A549 (cell line): ENCODE results near the gene DIS3L2. TPM values are rescaled to one million over a fixed set of nuclear protein-coding genes. Genes with fewer than 3 reads are reported as not detected.

Experiments
- ATAC-seq, 2 experiments: fragments of 200-7000 bp in 1 of 2; fragments of >200 bp in 1 of 2; cut with Nextera tagmentation in 1 of 2; cut with Tn5 transposase in 1 of 2; 3 replicates each; pipeline versions ENCODE4 v1.8.0 to v1.9.1; 2018 to 2020; ENCODE audit warnings: mild to moderate bottlenecking in 1 of 2, moderate library complexity in 1 of 2
- CTCF ChIA-PET: fragments of 300-600 bp; sonication (Branson Sonifier 250); formaldehyde crosslinking; extraction: SDS; loops from one replicate; lab custom pipeline; 2021; ENCODE audit warnings: antibody characterized with exemption, inconsistent platforms; lab: Yijun Ruan, JAX
- POLR2A ChIA-PET: fragments of 350-600 bp; formaldehyde crosslinking; extraction: SDS; loops from one replicate; lab custom pipeline; 2021; ENCODE audit warnings: antibody characterized with exemption, inconsistent platforms; lab: Yijun Ruan, JAX
- DNase-seq, 2 experiments: peaks; one replicate each; pipeline versions ENCODE4 v3.0.0 to v3.0.0-alpha.2; 2011 to 2016; ENCODE audit warnings: low read depth in 1 of 2, low spot score in 1 of 2
- FAIRE-seq: peaks from 2 replicates; lab custom pipeline; 2011; peaks lifted over from hg19 to GRCh38; lab: Jason Lieb, UNC
- H3K27ac ChIP-seq, 2 experiments: fragments of >200 bp; sonication (Bioruptor Twin); formaldehyde crosslinking; 3 replicates each; pipeline ENCODE4 v1.5.1; 2016 to 2017
- H3K4me1 ChIP-seq: fragments of >200 bp; sonication (Bioruptor Twin); formaldehyde crosslinking; 3 replicates; pipeline ENCODE4 v1.6.1; 2016
- H3K4me2 ChIP-seq: fragments of >200 bp; sonication (Bioruptor Twin); formaldehyde crosslinking; 3 replicates; pipeline ENCODE4 v1.6.1; 2016
- H3K4me3 ChIP-seq: fragments of >200 bp; sonication (Bioruptor Twin); formaldehyde crosslinking; 3 replicates; pipeline ENCODE4 v1.5.1; 2016
- H3K9me3 ChIP-seq: fragments of >200 bp; sonication (Bioruptor Twin); formaldehyde crosslinking; 3 replicates; pipeline ENCODE4 v1.6.1; 2016
- ATOH8 ChIP-seq: fragments of 250-450 bp; sonication (Bioruptor Pico); IDR thresholded peaks from 2 replicates; pipeline ENCODE4 v1.5.0; 2020; ENCODE audit warnings: low read depth, mild to moderate bottlenecking, moderate library complexity
- BCL3 ChIP-seq: fragments of >200 bp; sonication (Bioruptor Twin); formaldehyde crosslinking; IDR thresholded peaks from 3 replicates; pipeline ENCODE4 v1.6.1; 2016
- CBX2 ChIP-seq: fragments of 200-600 bp; sonication (generic); IDR thresholded peaks from 2 replicates; pipeline ENCODE4 v1.6.1; 2016; ENCODE audit warnings: low read depth, mild to moderate bottlenecking, borderline replicate concordance
- CBX8 ChIP-seq: fragments of 200-600 bp; sonication (generic); IDR thresholded peaks from 2 replicates; pipeline ENCODE4 v1.6.1; 2016
- CHD4 ChIP-seq: fragments of 200-600 bp; sonication (generic); IDR thresholded peaks from 2 replicates; pipeline ENCODE4 v1.6.1; 2016; ENCODE audit warnings: antibody characterized with exemption, mild to moderate bottlenecking, borderline replicate concordance
- CTCF ChIP-seq: fragments of >200 bp; sonication (Bioruptor Twin); formaldehyde crosslinking; IDR thresholded peaks from 3 replicates; pipeline ENCODE4 v1.5.1; 2016
- EHMT2 ChIP-seq: fragments of 200-600 bp; sonication (generic); IDR thresholded peaks from 2 replicates; pipeline ENCODE4 v1.6.1; 2016; ENCODE audit warnings: antibody characterized with exemption, low read depth, mild to moderate bottlenecking, moderate library complexity
- EP300 ChIP-seq, 2 experiments: fragments of >200 bp; sonication (Bioruptor Twin); formaldehyde crosslinking; IDR thresholded peaks; 2 replicates in 1 of 2; 3 replicates in 1 of 2; pipeline ENCODE4 v1.6.1; 2016 to 2017
- ESRRA ChIP-seq: fragments of 150-350 bp; IDR thresholded peaks from 2 replicates; pipeline ENCODE4 v1.6.1; 2014; ENCODE audit warnings: mild to moderate bottlenecking, low read length, borderline replicate concordance
- FOSB ChIP-seq: fragments of 250-450 bp; sonication (Bioruptor Pico); IDR thresholded peaks from 2 replicates; pipeline ENCODE4 v1.5.0; 2020; ENCODE audit warnings: mild to moderate bottlenecking, moderate library complexity
- FOXS1 ChIP-seq: fragments of 250-450 bp; sonication (Bioruptor Pico); IDR thresholded peaks from 2 replicates; pipeline ENCODE4 v1.5.0; 2020; ENCODE audit warnings: mild to moderate bottlenecking, moderate library complexity
- GATA3 ChIP-seq: IDR thresholded peaks from 2 replicates; pipeline ENCODE4 v1.6.1; 2012; ENCODE audit warnings: borderline replicate concordance
- HDAC2 ChIP-seq: fragments of 200-600 bp; sonication (generic); IDR thresholded peaks from 2 replicates; pipeline ENCODE4 v1.6.1; 2016
- HOXB13 ChIP-seq: fragments of 250-450 bp; sonication (Bioruptor Pico); IDR thresholded peaks from 2 replicates; pipeline ENCODE4 v1.5.0; 2020; ENCODE audit warnings: low read depth, mild to moderate bottlenecking, moderate library complexity
- KDM1A ChIP-seq: fragments of 200-600 bp; sonication (generic); IDR thresholded peaks from 2 replicates; pipeline ENCODE4 v1.6.1; 2016; ENCODE audit warnings: low read depth, mild to moderate bottlenecking
- MAZ ChIP-seq: fragments of 150-350 bp; IDR thresholded peaks from 2 replicates; pipeline ENCODE4 v1.6.1; 2014; ENCODE audit warnings: antibody characterized with exemption, low read depth, low read length, borderline replicate concordance
- POLR2AphosphoS2 ChIP-seq: conservative IDR thresholded peaks from 2 replicates; pipeline ENCODE4 v1.6.1; 2012; ENCODE audit warnings: low read length, improper control_type of control experiment, inconsistent platforms
- RNF2 ChIP-seq: fragments of 200-600 bp; sonication (generic); IDR thresholded peaks from 2 replicates; pipeline ENCODE4 v1.6.1; 2016; ENCODE audit warnings: low read depth, mild to moderate bottlenecking, antibody characterized with exemption, moderate library complexity, borderline replicate concordance
- SREBF2 ChIP-seq: fragments of 450-650 bp; IDR thresholded peaks from 2 replicates; pipeline ENCODE4 v1.6.1; 2014; ENCODE audit warnings: mild to moderate bottlenecking, moderate library complexity
- TP53 ChIP-seq: fragments of 250-450 bp; sonication (Bioruptor Pico); IDR thresholded peaks from 2 replicates; pipeline ENCODE4 v1.5.0; 2021; ENCODE audit warnings: mild to moderate bottlenecking, moderate library complexity
- ZC3H11A ChIP-seq: fragments of 450-650 bp; IDR thresholded peaks from 2 replicates; pipeline ENCODE4 v1.6.1; 2014; ENCODE audit warnings: antibody characterized with exemption, mild to moderate bottlenecking
- ZNF302 ChIP-seq: fragments of 250-450 bp; sonication (Bioruptor Pico); IDR thresholded peaks from 2 replicates; pipeline ENCODE4 v1.9.0; 2021; ENCODE audit warnings: inconsistent platforms, mild to moderate bottlenecking, moderate library complexity
- ZSCAN20 ChIP-seq: fragments of 250-450 bp; sonication (Bioruptor Pico); IDR thresholded peaks from 2 replicates; pipeline ENCODE4 v1.8.0; 2022; ENCODE audit warnings: mild to moderate bottlenecking, moderate library complexity
- WGBS: methylation state at CpG from one replicate; pipeline ENCODE4 v1.1.6; 2017; ENCODE audit errors: missing lambda C conversion rate; 5-methylcytosine and 5-hydroxymethylcytosine counted together
- polyA plus RNA-seq, 4 experiments: library from polyadenylated mRNA; depleted of rRNA in 3 of 4; stranded (reverse); fragments of >200 nt; fragmentation: RNase III in 1 of 4; extraction: RNeasy Plus Mini Kit Qiagen cat#74134 plus additional on column Dnase treatment in 1 of 4; gene quantifications; 2 replicates in 3 of 4; 3 replicates in 1 of 4; pipeline ENCODE4 v1.2.3, GENCODE V29; 2011 to 2017

DIS3L2 gene
- polyA plus RNA-seq, 2 of the 4 experiments (the other 2 are of a cell fraction) = 14.9 to 15.4 TPM

GRCh38 chr2:232240906-232241305 is 279.4 kb downstream of the DIS3L2 start:
- Histone ChIP-seq H3K4me1 (peaks cover 8% of the 10 kb centered on the region; the same call in 2 of the 3 replicates), H3K4me3 (no peak overlapping the region), H3K4me2 (no peak overlapping the region), H3K27ac (no peak overlapping the region), H3K9me3 (no peaks in the 10 kb centered on the region)
- DNase-seq (no peak), FAIRE-seq (no peak), ATAC-seq (no peak)
- ChIA-PET CTCF (interaction anchor here (1.9 kb wide), 1 partner anchor 10 kb away, joined by 7 read pairs; no protein-coding TSS in a partner anchor), POLR2A (no interaction called here)
- TF ChIP-seq HOXB13 (CRISPR knock-in tag) (no peak), CBX8 (no peak), ZNF302 (CRISPR knock-in tag) (no peak), POLR2AphosphoS2 (no peak), MAZ (no peak), SREBF2 (no peak), CHD4 (no peak), FOXS1 (CRISPR knock-in tag) (no peak), ATOH8 (CRISPR knock-in tag) (no peak), KDM1A (no peak)
- WGBS = 94% methylated on average over 10 of the region's 10 CpGs

- TF ChIP-seq HDAC2 = no peak
- no peak for TF ChIP-seq CTCF
- no peak for TF ChIP-seq GATA3
- no peak for TF ChIP-seq ZNF302 (CRISPR knock-in tag)
- TF ChIP-seq BCL3 = no peak
- no peak for TF ChIP-seq ZC3H11A
- no peak for TF ChIP-seq ZSCAN20 (CRISPR knock-in tag)
- no peak for TF ChIP-seq CBX2
- TF ChIP-seq RNF2 = no peak
- TF ChIP-seq EHMT2 = no peak
- no peak for TF ChIP-seq FOSB (CRISPR knock-in tag)
- no peak for TF ChIP-seq TP53 (CRISPR knock-in tag)
- no peak for TF ChIP-seq EP300 (IDR thresholded peaks at IDR 0.05)
- TF ChIP-seq ATOH8 (CRISPR knock-in tag) = no peak
- no peak for TF ChIP-seq ESRRA
- no peak for DNase-seq
- CTCF ChIA-PET = interaction anchor here (1.3 kb wide), 2 partner anchors 9 to 57 kb away, joined by 3 read pairs; no protein-coding TSS in a partner anchor
- Histone ChIP-seq H3K27ac (no peak overlapping the region), H3K9me3 (no peaks in the 10 kb centered on the region), H3K4me3 (no peak overlapping the region), H3K4me2 (no peak overlapping the region), H3K4me1 (0 out of 3 replicates have a peak, but pooled peaks cover 5% of the 10 kb centered on the region)
- no peak for FAIRE-seq
- POLR2A ChIA-PET = no interaction called here
- no peak for ATAC-seq
- WGBS = 90% methylated on average over 2 of the region's 2 CpGs
These were observed 280.8 kb downstream of the DIS3L2 start for GRCh38 chr2:232242316-232242715.
